HG02642 (cell line): ENCODE data around the gene PLD3.

Source experiments
- ATAC-seq: cut with Tn5 transposase; IDR thresholded peaks from one replicate; pipeline ENCODE4 v1.9.1; 2021; ENCODE audit warnings: mild to moderate bottlenecking; ENCODE audit not compliant: unreplicated experiment, poor library complexity

PLD3 gene

GRCh38 chr19:40380199-40381037 is 31.9 kb downstream of the PLD3 start:
- ATAC-seq, result no peak

GRCh38 chr19:40381321-40381720 is 32.8 kb downstream of the PLD3 start:
- ATAC-seq, result no peak

GRCh38 chr19:40383668-40384248 is 35.3 kb downstream of the PLD3 start:
- no peak for ATAC-seq

GRCh38 chr19:40387155-40387554 is 38.7 kb downstream of the PLD3 start:
- ATAC-seq, result no peak

GRCh38 chr19:40388481-40388880 is 40.0 kb downstream of the PLD3 start:
- ATAC-seq, result no peak

- no peak for ATAC-seq
These were observed 41.0 kb downstream of the PLD3 start for GRCh38 chr19:40389404-40390083.

GRCh38 chr19:40390084-40390742 is 41.7 kb downstream of the PLD3 start, which contains the start of gene HIPK4:
HIPK4 (minus strand) TSS chr19:40390181; CDS start chr19:40389902, 279 bp downstream.
- no peak for ATAC-seq

GRCh38 chr19:40392123-40392522 is 43.6 kb downstream of the PLD3 start:
- ATAC-seq, result no peak

- no peak for ATAC-seq
These were observed 44.5 kb downstream of the PLD3 start for GRCh38 chr19:40392894-40393517.

GRCh38 chr19:40393894-40394815 is 45.7 kb downstream of the PLD3 start:
- no peak for ATAC-seq

- ATAC-seq, result no peak
These were observed 46.3 kb downstream of the PLD3 start for GRCh38 chr19:40394816-40395210.

- no peak for ATAC-seq
These were observed 47.5 kb downstream of the PLD3 start for GRCh38 chr19:40395956-40396355.

- no peak for ATAC-seq
These were observed 48.5 kb downstream of the PLD3 start for GRCh38 chr19:40396886-40397567.

- ATAC-seq, result no peak
These were observed 49.0 kb downstream of the PLD3 start for GRCh38 chr19:40397568-40397906.

- no peak for ATAC-seq
These were observed 50.1 kb downstream of the PLD3 start for GRCh38 chr19:40398417-40399131.

- no peak for ATAC-seq
These were observed 52.1 kb downstream of the PLD3 start for GRCh38 chr19:40400559-40400958.

- ATAC-seq, result peak; percentile 77
These were observed 54.9 kb downstream of the PLD3 start for GRCh38 chr19:40403262-40403984.
